ENCODE results near the gene GAA.

The GAA gene

GRCh38 chr17:80101011-80101945 lies at the start of gene GAA:
Gene GAA (plus strand): TSS chr17:80101581. CDS start chr17:80104587, 3,006 bp downstream.
- Histone ChIP-seq H3K9me3 (ENCODE audit: severe bottlenecking) (no peaks in the 10 kb centered on the region), H3K4me3 (ENCODE audit: severe bottlenecking) (peak within 1 kb of the TSS; percentile 88), H3K27ac (ENCODE audit: poor library complexity, severe bottlenecking) (peak within 1 kb of the TSS; percentile 11), H3K27me3 (ENCODE audit: insufficient read depth, poor library complexity, severe bottlenecking) (no peaks in the 10 kb centered on the region), H3K4me1 (ENCODE audit: insufficient read depth, poor library complexity, severe bottlenecking) (peaks cover 2% of the 10 kb centered on the region), H3K36me3 (ENCODE audit: low read depth) (no peaks in the 10 kb centered on the region)
- peak; percentile 95 for TF ChIP-seq CTCF (IDR thresholded peaks at IDR 0.05; ENCODE audit: poor library complexity, severe bottlenecking)
- ATAC-seq (ENCODE audit: low read depth) (peak; percentile 65), DNase-seq (ENCODE audit: low spot score) (peak; percentile 74)

GRCh38 chr17:80051681-80052080 lies 49.7 kb upstream of the GAA start:
- Histone ChIP-seq H3K27me3 (ENCODE audit: insufficient read depth, poor library complexity, severe bottlenecking) (no peaks in the 10 kb centered on the region), H3K36me3 (ENCODE audit: low read depth) (no peaks in the 10 kb centered on the region), H3K9me3 (ENCODE audit: severe bottlenecking) (no peaks in the 10 kb centered on the region), H3K4me1 (ENCODE audit: insufficient read depth, poor library complexity, severe bottlenecking) (no peaks in the 10 kb centered on the region), H3K27ac (ENCODE audit: poor library complexity, severe bottlenecking) (no peak overlapping the region), H3K4me3 (ENCODE audit: severe bottlenecking) (no peak overlapping the region)
- ATAC-seq (ENCODE audit: low read depth) (no peak), DNase-seq (ENCODE audit: low spot score) (no peak)
- TF ChIP-seq CTCF (IDR thresholded peaks at IDR 0.05; ENCODE audit: poor library complexity, severe bottlenecking): no peak

GRCh38 chr17:80053102-80053501 lies 48.3 kb upstream of the GAA start:
- Histone ChIP-seq H3K27me3 (ENCODE audit: insufficient read depth, poor library complexity, severe bottlenecking) (no peaks in the 10 kb centered on the region), H3K4me3 (ENCODE audit: severe bottlenecking) (no peak overlapping the region), H3K27ac (ENCODE audit: poor library complexity, severe bottlenecking) (no peak overlapping the region), H3K4me1 (ENCODE audit: insufficient read depth, poor library complexity, severe bottlenecking) (no peaks in the 10 kb centered on the region), H3K36me3 (ENCODE audit: low read depth) (no peaks in the 10 kb centered on the region), H3K9me3 (ENCODE audit: severe bottlenecking) (no peaks in the 10 kb centered on the region)
- no peak for TF ChIP-seq CTCF (IDR thresholded peaks at IDR 0.05; ENCODE audit: poor library complexity, severe bottlenecking)
- DNase-seq (ENCODE audit: low spot score) (no peak), ATAC-seq (ENCODE audit: low read depth) (no peak)

- DNase-seq (ENCODE audit: low spot score) (no peak), ATAC-seq (ENCODE audit: low read depth) (no peak)
- no peak overlapping the region for H3K27ac ChIP-seq (ENCODE audit: poor library complexity, severe bottlenecking)
- no peaks in the 10 kb centered on the region for H3K27me3 ChIP-seq (ENCODE audit: insufficient read depth, poor library complexity, severe bottlenecking)
- no peaks in the 10 kb centered on the region for H3K36me3 ChIP-seq (ENCODE audit: low read depth)
- no peaks in the 10 kb centered on the region for H3K9me3 ChIP-seq (ENCODE audit: severe bottlenecking)
- TF ChIP-seq CTCF (IDR thresholded peaks at IDR 0.05; ENCODE audit: poor library complexity, severe bottlenecking): no peak
- no peak overlapping the region for H3K4me3 ChIP-seq (ENCODE audit: severe bottlenecking)
- no peaks in the 10 kb centered on the region for H3K4me1 ChIP-seq (ENCODE audit: insufficient read depth, poor library complexity, severe bottlenecking)
Measured at GRCh38 chr17:80055597-80055996, 45.8 kb upstream of the GAA start.

Data from RWPE2 (cell line).